Dermis microvascular lymphatic vessel endothelial cell (primary cell): ENCODE data around the gene ATP6V1F. TPM values are rescaled to one million over a fixed set of nuclear protein-coding genes. Genes with fewer than 3 reads are reported as not detected.

Source experiments
- DNase-seq, 2 donors: peaks; one replicate each; pipeline versions ENCODE4 v3.0.0 to v3.0.0-alpha.2; 2010; ENCODE audit warnings: low read depth in 2 of 2
- total RNA-seq: library from RNA; depleted of rRNA; stranded (reverse); fragments of >200 nt; gene quantifications from 2 replicates; pipeline ENCODE4 v1.2.1, GENCODE V29; 2014

Gene ATP6V1F
- total RNA-seq, 1 donor from 2014 or later: 76.4 TPM

- no peak for DNase-seq
Measured at GRCh38 chr7:128867842-128868623, 5.4 kb downstream of the ATP6V1F start.

- no peak for DNase-seq
Measured at GRCh38 chr7:128868624-128869137, 6.0 kb downstream of the ATP6V1F start.

DNA sequence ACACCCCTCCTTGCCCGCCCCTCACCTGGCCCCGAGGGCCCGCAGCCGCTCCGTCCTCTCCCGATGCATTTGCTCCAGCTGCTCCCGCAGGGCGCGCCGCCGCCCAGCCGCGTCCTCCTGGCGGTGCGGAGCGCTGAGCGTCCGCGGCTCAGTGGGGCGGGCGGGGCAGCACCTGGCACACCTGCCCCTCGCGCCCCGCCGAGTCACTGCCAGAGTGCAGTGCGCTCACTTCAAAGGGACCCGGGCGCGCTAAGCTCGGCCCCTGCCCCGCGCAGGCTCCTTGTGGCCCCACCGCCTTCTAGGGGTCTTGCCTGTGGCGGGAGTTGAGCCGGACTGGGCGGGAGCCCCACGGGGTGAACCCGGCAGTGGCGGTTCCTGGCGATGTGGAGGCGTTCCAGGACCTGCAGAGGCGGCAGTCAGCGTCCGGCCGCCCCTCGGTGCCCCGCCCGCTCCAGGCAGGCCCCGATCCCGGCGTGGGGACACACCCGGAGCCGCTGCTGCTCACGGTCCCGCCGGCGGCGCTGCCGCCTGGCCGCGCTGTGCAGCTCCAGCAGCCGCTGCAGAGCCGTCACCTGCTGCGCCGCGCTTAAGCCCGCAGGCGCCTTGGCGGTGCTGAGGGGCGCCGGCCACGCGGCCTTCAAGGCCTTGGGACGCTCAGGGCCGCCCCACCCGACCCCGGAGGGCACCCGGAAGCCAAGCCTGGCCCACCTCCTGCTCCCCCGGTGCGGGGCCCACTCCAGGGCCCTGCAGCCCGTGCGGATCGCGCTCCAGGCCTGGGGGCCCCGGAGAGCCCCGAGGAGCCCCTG lies 6.7 kb downstream of the ATP6V1F start:
- peak in 1 of 2 donors; percentile 54 for DNase-seq

GRCh38 chr7:128869944-128870285 lies 7.3 kb downstream of the ATP6V1F start:
- DNase-seq: no peak

DNA sequence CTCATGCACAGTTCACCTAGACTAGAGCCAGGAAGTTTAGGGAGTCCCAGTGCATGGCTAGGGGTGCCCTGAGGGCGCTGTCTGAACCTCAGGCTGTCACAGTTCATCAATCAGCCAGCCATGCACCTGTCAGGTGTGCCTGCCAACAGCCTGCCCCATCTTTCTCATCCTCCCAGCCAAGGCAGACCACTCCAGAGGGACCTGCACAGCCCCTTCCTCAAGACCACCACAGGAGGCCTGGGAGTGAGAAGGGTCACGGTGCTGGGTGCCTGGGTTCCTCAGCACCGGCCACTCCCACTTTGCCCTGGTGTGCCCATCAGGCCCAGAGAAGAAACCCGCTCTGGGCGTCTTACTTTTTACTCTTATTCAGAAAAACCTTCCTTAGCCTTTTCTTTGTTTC lies 8.4 kb downstream of the ATP6V1F start:
- DNase-seq: no peak

GRCh38 chr7:128872394-128872824 lies 9.8 kb downstream of the ATP6V1F start:
- DNase-seq: no peak

- DNase-seq: no peak
Measured at GRCh38 chr7:128873234-128873633, 10.6 kb downstream of the ATP6V1F start.

- DNase-seq: no peak
Measured at GRCh38 chr7:128874140-128875031, 11.7 kb downstream of the ATP6V1F start.

DNA sequence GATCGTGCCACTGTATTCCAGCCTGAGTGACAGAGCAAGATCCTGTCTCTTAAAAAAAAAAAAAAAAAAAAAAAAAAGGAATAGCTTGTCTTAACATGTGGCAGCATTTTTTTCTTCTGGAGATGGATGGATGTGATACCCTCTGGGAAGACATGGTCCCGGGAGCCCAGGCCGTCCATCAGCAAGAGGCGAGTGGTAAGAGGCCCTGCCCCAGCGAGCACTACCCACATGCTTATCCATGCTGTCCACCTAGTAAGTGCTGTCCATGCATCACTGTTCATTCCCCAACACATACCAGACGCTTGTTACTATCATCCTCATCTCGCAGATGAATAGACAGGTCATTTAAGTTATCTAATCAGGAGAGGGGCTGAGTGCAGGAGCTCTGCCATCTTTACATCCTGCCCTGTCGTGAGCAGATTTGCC lies 12.9 kb downstream of the ATP6V1F start:
- no peak for DNase-seq

DNA sequence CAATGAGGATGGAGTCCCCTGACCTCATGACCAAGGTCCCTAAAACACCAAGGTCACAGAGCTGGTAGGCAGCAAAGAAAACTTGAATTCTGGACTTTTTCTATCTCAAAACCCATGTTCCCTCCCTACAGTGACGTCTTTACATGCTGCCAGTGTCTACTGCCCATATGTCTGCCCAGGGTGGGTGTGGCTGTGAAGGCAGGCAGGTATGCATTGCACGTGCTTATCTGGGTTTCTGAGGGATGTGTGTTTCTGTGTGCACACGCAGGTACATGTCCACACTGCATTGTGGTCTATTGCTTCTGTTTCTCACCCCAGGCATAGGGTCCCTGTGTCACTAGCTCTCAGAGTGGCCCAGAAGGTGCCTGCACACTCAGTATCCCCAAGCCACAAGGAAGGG lies 13.5 kb downstream of the ATP6V1F start:
- no peak for DNase-seq

DNA sequence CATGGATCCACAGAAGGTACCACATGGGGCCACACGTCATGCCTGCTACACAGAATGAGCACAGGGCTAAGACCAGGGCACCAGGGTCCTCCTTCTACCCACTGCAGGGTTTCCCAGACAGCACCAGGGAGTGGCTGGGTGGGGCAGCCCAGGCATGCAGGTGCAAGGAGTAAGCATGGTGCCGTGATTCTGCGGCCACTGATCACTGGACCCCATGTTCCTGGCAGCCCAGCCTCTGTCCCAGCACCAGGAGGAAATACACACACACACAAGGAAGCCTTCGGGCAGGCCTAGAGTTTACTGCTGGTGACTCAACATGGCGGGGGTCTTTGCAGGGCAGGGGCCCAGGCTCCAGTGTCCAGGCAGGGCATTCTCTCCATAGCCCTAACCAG lies 13.9 kb downstream of the ATP6V1F start:
- DNase-seq: no peak

GRCh38 chr7:128876978-128877755 lies 14.5 kb downstream of the ATP6V1F start:
- DNase-seq: no peak

GRCh38 chr7:128877756-128878120 lies 15.1 kb downstream of the ATP6V1F start:
- no peak for DNase-seq

- DNase-seq: no peak
Measured at GRCh38 chr7:128878226-128879105, 15.8 kb downstream of the ATP6V1F start.

GRCh38 chr7:128879461-128879938 lies 16.8 kb downstream of the ATP6V1F start:
- no peak for DNase-seq

- peak in 1 of 2 donors; percentile 64 for DNase-seq
Measured at GRCh38 chr7:128879939-128880746, 17.5 kb downstream of the ATP6V1F start.

GRCh38 chr7:128880791-128881457 lies 18.3 kb downstream of the ATP6V1F start:
- DNase-seq: no peak

DNA sequence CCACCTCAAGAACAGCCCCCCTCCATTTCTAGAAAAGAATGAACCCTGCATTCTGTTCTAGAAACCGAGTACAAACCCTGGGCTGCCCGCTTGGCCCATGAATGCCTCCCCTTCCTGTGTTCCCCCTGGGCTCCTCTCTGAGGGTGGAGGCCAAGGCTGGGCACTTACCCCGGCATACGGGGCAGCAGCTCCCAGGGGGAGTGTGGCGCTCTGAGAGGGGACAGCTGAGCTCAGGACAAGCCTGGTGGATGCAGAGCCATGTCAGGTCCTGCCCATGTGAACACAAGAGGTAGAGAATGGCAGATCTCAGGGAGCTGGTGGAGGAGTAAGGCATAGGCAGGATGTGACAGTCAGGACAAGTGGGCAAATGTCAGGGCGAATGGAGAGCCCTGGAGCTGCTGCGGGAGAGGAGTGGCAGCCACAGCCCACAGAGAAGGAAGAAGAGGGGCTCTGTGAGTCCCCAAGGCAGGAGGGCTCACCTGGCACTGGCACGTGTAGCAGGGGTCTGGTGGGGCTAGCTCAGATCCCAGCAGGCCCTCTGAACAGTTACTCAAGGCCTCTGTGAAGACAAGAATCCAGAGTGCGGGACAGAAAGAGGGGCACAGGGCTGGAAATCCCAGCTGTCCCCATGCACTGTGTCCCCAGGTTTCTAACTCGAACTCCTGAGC lies 18.9 kb downstream of the ATP6V1F start:
- no peak for DNase-seq
